B cell (primary cell): ENCODE measurements around the gene INPP4A. TPM values are rescaled to one million over a fixed set of nuclear protein-coding genes. Genes with fewer than 3 reads are reported as not detected.

Experiments
- ATAC-seq: fragments of 200-7000 bp; cut with Tn5 transposase; one replicate; pipeline ENCODE4 v1.10.0; 2021; ENCODE audit warnings: low read depth, mild to moderate bottlenecking, moderate number of reproducible peaks, moderate library complexity
- CTCF ChIA-PET: fragments of 350-600 bp; sonication (Branson Sonifier 250); formaldehyde crosslinking; loops from one replicate; lab custom pipeline; 2021; ENCODE audit warnings: antibody characterized with exemption, inconsistent platforms; lab: Charles Lee
- POLR2A ChIA-PET: fragments of 350-600 bp; sonication (Branson Sonifier 250); formaldehyde crosslinking; loops from one replicate; lab custom pipeline; 2021; ENCODE audit warnings: antibody characterized with exemption; lab: Charles Lee
- DNase-seq: peaks from one replicate; pipeline ENCODE4 v3.0.0; 2013
- H2AFZ ChIP-seq: 2 replicates; pipeline ENCODE4 v1.6.1; 2012; ENCODE audit warnings: mild to moderate bottlenecking, low read depth, low read length; ENCODE audit not compliant: insufficient read depth, poor library complexity, severe bottlenecking
- H3K27ac ChIP-seq, 2 donors: 1 replicate in 1 of 2; 2 replicates in 1 of 2; pipeline ENCODE4 v1.5.1; 2012 to 2013; ENCODE audit warnings: low read length in 2 of 2, mild to moderate bottlenecking in 2 of 2, moderate library complexity in 1 of 2
- H3K27me3 ChIP-seq, 4 experiments: fragments of 200-600 bp in 1 of 4; sonication (generic) in 1 of 4; replicated peaks in 1 of 4; 1 replicate in 2 of 4; 2 replicates in 2 of 4; pipeline versions ENCODE4 v1.6.1 to v1.7.0; 2013 to 2016; ENCODE audit warnings: low read length in 3 of 4, mild to moderate bottlenecking in 2 of 4, mixed read lengths in 1 of 4, moderate library complexity in 1 of 4; ENCODE audit not compliant: insufficient read depth in 4 of 4, control insufficient read depth in 3 of 4; ENCODE audit errors: control extremely low read depth in 1 of 4
- H3K36me3 ChIP-seq, 2 experiments: replicated peaks in 1 of 2; 1 replicate in 1 of 2; 2 replicates in 1 of 2; pipeline versions ENCODE4 v1.6.1 to v1.7.1; 2013; ENCODE audit warnings: low read length in 1 of 2; ENCODE audit not compliant: insufficient read depth in 2 of 2, control insufficient read depth in 1 of 2; ENCODE audit errors: control extremely low read depth in 1 of 2, extremely low read depth in 1 of 2
- H3K4me1 ChIP-seq, 2 donors: fragments of 200-600 bp in 1 of 2; sonication (generic) in 1 of 2; 1 replicate in 1 of 2; 2 replicates in 1 of 2; pipeline versions ENCODE4 v1.5.1 to v1.6.1; 2013 to 2017; ENCODE audit warnings: low read length in 2 of 2; ENCODE audit not compliant: control insufficient read depth in 2 of 2, insufficient read depth in 2 of 2
- H3K4me2 ChIP-seq: replicated peaks from 2 replicates; pipeline ENCODE3; 2012; ENCODE audit warnings: mild to moderate bottlenecking, low read depth, low read length; ENCODE audit not compliant: poor library complexity, severe bottlenecking
- H3K4me3 ChIP-seq, 5 experiments: fragments of 200-600 bp in 1 of 5; sonication (generic) in 1 of 5; 1 replicate in 3 of 5; 2 replicates in 2 of 5; pipeline versions ENCODE4 v1.5.1 to v1.7.0; 2011 to 2016; ENCODE audit warnings: low read length in 4 of 5, mild to moderate bottlenecking in 4 of 5, low read depth in 2 of 5, control low read depth in 1 of 5, moderate library complexity in 1 of 5; ENCODE audit not compliant: insufficient read depth in 1 of 5; ENCODE audit errors: control extremely low read depth in 1 of 5, extremely low read depth in 1 of 5
- H3K79me2 ChIP-seq: fragments of 200-600 bp; sonication (generic); one replicate; pipeline ENCODE4 v1.6.0; 2016; ENCODE audit warnings: low read length; ENCODE audit not compliant: control insufficient read depth, insufficient read depth
- H3K9ac ChIP-seq: fragments of 200-600 bp; sonication (generic); 2 replicates; pipeline ENCODE4 v1.6.1; 2017; ENCODE audit warnings: mild to moderate bottlenecking, low read length, moderate library complexity
- H3K9me3 ChIP-seq, 3 donors: one replicate each; pipeline versions ENCODE4 v1.6.1 to v1.7.1; 2013; ENCODE audit warnings: low read length in 2 of 3; ENCODE audit not compliant: control insufficient read depth in 2 of 3, insufficient read depth in 1 of 3; ENCODE audit errors: control extremely low read depth in 1 of 3
- H4K20me1 ChIP-seq: 2 replicates; pipeline ENCODE4 v1.6.0; 2012; ENCODE audit warnings: mild to moderate bottlenecking, low read length; ENCODE audit not compliant: insufficient read depth, control insufficient read depth, poor library complexity, severe bottlenecking
- H3K27ac Mint-ChIP-seq: one replicate; pipeline ENCODE4 v1.8.0; 2021; ENCODE audit warnings: mixed read lengths
- H3K27me3 Mint-ChIP-seq: one replicate; pipeline ENCODE4 v1.8.0; 2021; ENCODE audit warnings: mixed read lengths
- H3K4me1 Mint-ChIP-seq: one replicate; pipeline ENCODE4 v1.8.0; 2021; ENCODE audit warnings: mixed read lengths
- H3K4me3 Mint-ChIP-seq: one replicate; pipeline ENCODE4 v1.8.0; 2021; ENCODE audit warnings: mixed read lengths
- H3K9me3 Mint-ChIP-seq: one replicate; pipeline ENCODE4 v1.8.0; 2022; ENCODE audit warnings: mixed read lengths; ENCODE audit not compliant: insufficient read depth
- CTCF ChIP-seq: fragments of 200-600 bp; IDR thresholded peaks from one replicate; pipeline ENCODE4 v1.8.0; 2022; ENCODE audit warnings: antibody characterized with exemption, mild to moderate bottlenecking
- EZH2 ChIP-seq: IDR thresholded peaks from 2 replicates; pipeline ENCODE4 v1.6.1; 2012; ENCODE audit warnings: borderline replicate concordance, low read depth, mild to moderate bottlenecking, moderate library complexity, low read length; ENCODE audit not compliant: insufficient read depth, poor library complexity, severe bottlenecking
- WGBS: methylation state at CpG from one replicate; pipeline ENCODE4 v1.1.5; 2013; ENCODE audit warnings: missing lambda C conversion rate; ENCODE audit not compliant: insufficient coverage; 5-methylcytosine and 5-hydroxymethylcytosine counted together
- intact Hi-C: fragments of 100-400 bp; cut with micrococcal nuclease; formaldehyde crosslinking; loops from one replicate; pipeline ENCODE4 v1.10.0; 2022
- polyA plus RNA-seq: library from polyadenylated mRNA; depleted of rRNA; stranded (reverse); fragments of >200 nt; gene quantifications from 2 replicates; pipeline ENCODE4 v1.2.3, GENCODE V29; 2012
- total RNA-seq, 2 donors: library from RNA; stranded (reverse); fragments of 120-200 nt in 1 of 2; gene quantifications; 1 replicate in 1 of 2; 2 replicates in 1 of 2; pipeline versions ENCODE4 v1.2.3 to v1.2.4, GENCODE V29; 2013 to 2022

The INPP4A gene
- total and polyA plus RNA-seq, 2 donors (not counting 1 experiment from before 2014, with no cell fraction given): 10.7 to 22.5 TPM

- H3K79me2 ChIP-seq: peaks cover 70% of the 10 kb centered on the region
- no peak overlapping the region for H3K9ac ChIP-seq
- no peaks in the 10 kb centered on the region for H3K27me3 Mint-ChIP-seq
- intact Hi-C loops: loop anchor here (5.0 kb wide), 1 partner anchor 100 kb away; no protein-coding TSS in a partner anchor
- H3K4me3 Mint-ChIP-seq: no peak overlapping the region
- H3K4me1 ChIP-seq: peaks cover 62 to 74% of the 10 kb centered on the region in 2 donors
- no peak overlapping the region for H3K27ac ChIP-seq
- 100% methylated on average over 3 of the region's 4 CpGs for WGBS
- ChIA-PET CTCF (interaction anchor here (1.3 to 1.9 kb wide), 3 partner anchors 7 to 700 kb away, joined by 3 to 12 read pairs (median 5); no protein-coding TSS in a partner anchor), POLR2A (interaction anchor here (0.7 kb wide), 1 partner anchor 270 kb away, joined by 4 read pairs; no protein-coding TSS in a partner anchor)
- no peak overlapping the region for H3K4me2 ChIP-seq
- H2AFZ ChIP-seq: no peak overlapping the region
- no peak overlapping the region for H3K4me3 ChIP-seq
- no peaks in the 10 kb centered on the region for H3K9me3 Mint-ChIP-seq
- ATAC-seq (no peak), DNase-seq (no peak)
- peaks cover 0 to 1% (median 0%) of the 10 kb centered on the region in 4 experiments for H3K27me3 ChIP-seq
- H3K27ac Mint-ChIP-seq: peak overlapping the region; percentile 20
- peaks cover 73% of the 10 kb centered on the region for H3K4me1 Mint-ChIP-seq
- H3K9me3 ChIP-seq: peaks cover 0 to 10% (median 0%) of the 10 kb centered on the region in 3 donors
- H4K20me1 ChIP-seq: peaks cover 14% of the 10 kb centered on the region
- TF ChIP-seq CTCF (no peak), EZH2 (no peak)
- H3K36me3 ChIP-seq: no peaks in the 10 kb centered on the region
These were observed 12.5 kb downstream of the INPP4A start for GRCh38 chr2:98457045-98457696.

GRCh38 chr2:98458207-98458606 lies 13.5 kb downstream of the INPP4A start:
- Histone ChIP-seq H3K4me1 (peaks cover 56 to 73% of the 10 kb centered on the region in 2 donors), H2AFZ (no peak overlapping the region), H3K27ac (no peak overlapping the region), H3K9me3 (peaks cover 0 to 10% (median 0%) of the 10 kb centered on the region in 3 donors), H4K20me1 (peaks cover 14% of the 10 kb centered on the region), H3K36me3 (no peaks in the 10 kb centered on the region), H3K79me2 (peaks cover 65% of the 10 kb centered on the region), H3K27me3 (no peaks in the 10 kb centered on the region), H3K9ac (no peak overlapping the region), H3K4me2 (no peak overlapping the region), H3K4me3 (no peak overlapping the region)
- H3K4me3 Mint-ChIP-seq: no peak overlapping the region
- H3K27ac Mint-ChIP-seq: no peak overlapping the region
- 89% methylated on average over 4 of the region's 4 CpGs for WGBS
- ATAC-seq (no peak), DNase-seq (no peak)
- no peaks in the 10 kb centered on the region for H3K27me3 Mint-ChIP-seq
- ChIA-PET CTCF (interaction anchor here (1.6 kb wide), 1 partner anchor 9 kb away, joined by 4 read pairs; no protein-coding TSS in a partner anchor), POLR2A (no interaction called here)
- H3K4me1 Mint-ChIP-seq: peaks cover 68% of the 10 kb centered on the region
- TF ChIP-seq EZH2 (no peak), CTCF (no peak)
- no peaks in the 10 kb centered on the region for H3K9me3 Mint-ChIP-seq
- intact Hi-C loops: loop anchor here (5.0 kb wide), 1 partner anchor 99 kb away; no protein-coding TSS in a partner anchor
